Left lung (tissue), 10 donors: ENCODE data around the gene ABCB1. TPM values are rescaled to one million over a fixed set of nuclear protein-coding genes. Genes with fewer than 3 reads are reported as not detected.

ENCODE experiments used
- ATAC-seq: fragments of 200-7000 bp; cut with Tn5 transposase; one replicate; pipeline ENCODE4 v1.9.1; 2020; ENCODE audit warnings: moderate library complexity
- DNase-seq, 4 donors: peaks; one replicate each; pipeline ENCODE4 v3.0.0-alpha.2; 2013 to 2020
- H3K27ac ChIP-seq, 2 donors: fragments of 200-600 bp; sonication (generic) in 1 of 2; one replicate each; pipeline versions ENCODE4 v1.5.0 to v1.8.0; 2020 to 2021
- H3K27me3 ChIP-seq, 2 donors: fragments of 200-600 bp; sonication (generic) in 1 of 2; one replicate each; pipeline versions ENCODE4 v1.5.0 to v1.8.0; 2020 to 2021
- H3K36me3 ChIP-seq, 2 donors: fragments of 200-600 bp; sonication (generic) in 1 of 2; one replicate each; pipeline versions ENCODE4 v1.5.0 to v1.8.0; 2020 to 2021
- H3K4me1 ChIP-seq, 2 donors: fragments of 200-600 bp; one replicate each; pipeline ENCODE4 v1.8.0; 2021
- H3K4me3 ChIP-seq, 2 donors: fragments of 200-600 bp; sonication (generic) in 1 of 2; one replicate each; pipeline versions ENCODE4 v1.5.0 to v1.8.0; 2020 to 2021; ENCODE audit warnings: mild to moderate bottlenecking in 1 of 2
- H3K9me3 ChIP-seq, 2 donors: fragments of 200-600 bp; sonication (generic) in 1 of 2; one replicate each; pipeline versions ENCODE4 v1.5.0 to v1.8.0; 2020 to 2021
- CTCF ChIP-seq, 2 donors: fragments of 200-600 bp; sonication (generic) in 1 of 2; IDR thresholded peaks; one replicate each; pipeline versions ENCODE4 v1.5.0 to v1.8.0; 2021; ENCODE audit warnings: antibody characterized with exemption in 2 of 2
- intact Hi-C, 2 donors: fragments of 100-400 bp; cut with DNase I; formaldehyde crosslinking; loops; one replicate each; pipeline versions ENCODE4 v1.11.2 to v1.14.2; 2022
- polyA plus RNA-seq, 6 donors: library from polyadenylated mRNA; unstranded; fragments of 120-200 nt; gene quantifications; one replicate each; pipeline ENCODE4 v1.2.1, GENCODE V29; 2013; ENCODE audit not compliant: insufficient read length in 6 of 6
- total RNA-seq, 2 donors: library from RNA; stranded (reverse); fragmentation: NEBNext Ultra II Directional; extraction: Animal tissue kit (Norgen Biotek cat#: 25700); gene quantifications; one replicate each; pipeline ENCODE4 v1.2.1, GENCODE V29; 2021
- donor health status: DM: no; HTN: yes; CAD: no.
- donor health status: DM: no; HTN: no; CAD: no.

Gene ABCB1
- total and polyA plus RNA-seq, 8 donors = 0.31 to 7.0 (median 1.0) TPM

GRCh38 chr7:87505557-87506245 lies 95.0 kb downstream of the ABCB1 start:
- Histone ChIP-seq H3K27ac (no peak overlapping the region), H3K36me3 (no peaks in the 10 kb centered on the region), H3K4me3 (no peak overlapping the region), H3K27me3 (no peaks in the 10 kb centered on the region), H3K4me1 (no peaks in the 10 kb centered on the region), H3K9me3 (no peaks in the 10 kb centered on the region)
- no peak for TF ChIP-seq CTCF (IDR thresholded peaks at IDR 0.05)
- no peak for DNase-seq
- no peak for ATAC-seq
- intact Hi-C loops = no loop called here

GRCh38 chr7:87505122-87505521 lies 95.6 kb downstream of the ABCB1 start:
- no peak for TF ChIP-seq CTCF (IDR thresholded peaks at IDR 0.05)
- H3K36me3 ChIP-seq = no peaks in the 10 kb centered on the region
- no peaks in the 10 kb centered on the region for H3K4me1 ChIP-seq
- H3K27ac ChIP-seq = no peak overlapping the region
- ATAC-seq (no peak), DNase-seq (no peak)
- H3K4me3 ChIP-seq = no peak overlapping the region
- no peaks in the 10 kb centered on the region for H3K9me3 ChIP-seq
- intact Hi-C loops = no loop called here
- H3K27me3 ChIP-seq = no peaks in the 10 kb centered on the region

- Histone ChIP-seq H3K4me1 (no peaks in the 10 kb centered on the region), H3K27me3 (no peaks in the 10 kb centered on the region), H3K9me3 (peaks cover 0 to under 1% of the 10 kb centered on the region in 2 donors), H3K27ac (no peak overlapping the region), H3K36me3 (no peaks in the 10 kb centered on the region), H3K4me3 (no peak overlapping the region)
- intact Hi-C loops = no loop called here
- no peak for DNase-seq
- TF ChIP-seq CTCF (IDR thresholded peaks at IDR 0.05) = no peak
- no peak for ATAC-seq
These were observed 101.2 kb downstream of the ABCB1 start for GRCh38 chr7:87499494-87499893.

- Histone ChIP-seq H3K27ac (no peak overlapping the region), H3K4me1 (no peaks in the 10 kb centered on the region), H3K9me3 (peaks cover 0 to 2% of the 10 kb centered on the region in 2 donors), H3K36me3 (no peaks in the 10 kb centered on the region), H3K4me3 (no peak overlapping the region), H3K27me3 (no peaks in the 10 kb centered on the region)
- TF ChIP-seq CTCF (IDR thresholded peaks at IDR 0.05) = no peak
- intact Hi-C loops = no loop called here
- ATAC-seq (no peak), DNase-seq (no peak)
These were observed 101.8 kb downstream of the ABCB1 start for GRCh38 chr7:87498893-87499292.

GRCh38 chr7:87497482-87497881 lies 103.2 kb downstream of the ABCB1 start:
- intact Hi-C loops = no loop called here
- peaks cover 0 to 2% of the 10 kb centered on the region in 2 donors for H3K9me3 ChIP-seq
- DNase-seq = no peak
- H3K36me3 ChIP-seq = no peaks in the 10 kb centered on the region
- H3K4me3 ChIP-seq = no peak overlapping the region
- no peak for TF ChIP-seq CTCF (IDR thresholded peaks at IDR 0.05)
- H3K27me3 ChIP-seq = no peaks in the 10 kb centered on the region
- no peaks in the 10 kb centered on the region for H3K4me1 ChIP-seq
- H3K27ac ChIP-seq = no peak overlapping the region
- no peak for ATAC-seq
